Prostate gland (tissue), 2 donors: ENCODE results near the gene SPARCL1.

Experiments
- POLR2AphosphoS5 ChIP-seq: sonication (generic); formaldehyde crosslinking; IDR thresholded peaks from one replicate; pipeline ENCODE4 v1.6.1; 2017; ENCODE audit warnings: antibody characterized with exemption
- TF ChIP-seq, protein P1 (sequence below), 4 experiments: fragments of 200-600 bp in 2 of 4; fragments of 450-650 bp in 2 of 4; sonication (generic) in 2 of 4; IDR thresholded peaks; 1 replicate in 3 of 4; 2 replicates in 1 of 4; pipeline ENCODE4 v1.5.1; 2016 to 2019; ENCODE audit warnings: antibody characterized with exemption in 4 of 4, mild to moderate bottlenecking in 2 of 4, moderate library complexity in 2 of 4

DNA sequence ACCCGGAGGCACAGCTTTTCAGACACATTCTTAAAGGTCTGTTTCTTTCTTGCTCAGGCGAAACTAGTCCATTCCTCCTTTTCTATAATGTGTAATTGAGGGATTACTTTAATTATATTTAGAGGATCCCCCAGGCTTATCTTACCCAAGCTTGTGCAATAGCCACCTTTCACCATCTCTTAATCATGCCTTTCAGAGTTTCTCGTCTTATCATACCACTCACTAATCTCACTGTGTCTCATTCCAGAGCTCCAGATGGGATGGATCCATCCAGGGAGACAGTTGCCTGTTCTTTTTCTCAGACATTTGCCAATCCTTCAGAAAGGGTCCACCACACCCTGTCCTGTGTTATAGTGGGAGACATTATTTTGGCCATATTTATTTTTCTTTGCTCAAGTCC, 12.5 kb downstream of the SPARCL1 start:
- TF ChIP-seq, protein P1, sequence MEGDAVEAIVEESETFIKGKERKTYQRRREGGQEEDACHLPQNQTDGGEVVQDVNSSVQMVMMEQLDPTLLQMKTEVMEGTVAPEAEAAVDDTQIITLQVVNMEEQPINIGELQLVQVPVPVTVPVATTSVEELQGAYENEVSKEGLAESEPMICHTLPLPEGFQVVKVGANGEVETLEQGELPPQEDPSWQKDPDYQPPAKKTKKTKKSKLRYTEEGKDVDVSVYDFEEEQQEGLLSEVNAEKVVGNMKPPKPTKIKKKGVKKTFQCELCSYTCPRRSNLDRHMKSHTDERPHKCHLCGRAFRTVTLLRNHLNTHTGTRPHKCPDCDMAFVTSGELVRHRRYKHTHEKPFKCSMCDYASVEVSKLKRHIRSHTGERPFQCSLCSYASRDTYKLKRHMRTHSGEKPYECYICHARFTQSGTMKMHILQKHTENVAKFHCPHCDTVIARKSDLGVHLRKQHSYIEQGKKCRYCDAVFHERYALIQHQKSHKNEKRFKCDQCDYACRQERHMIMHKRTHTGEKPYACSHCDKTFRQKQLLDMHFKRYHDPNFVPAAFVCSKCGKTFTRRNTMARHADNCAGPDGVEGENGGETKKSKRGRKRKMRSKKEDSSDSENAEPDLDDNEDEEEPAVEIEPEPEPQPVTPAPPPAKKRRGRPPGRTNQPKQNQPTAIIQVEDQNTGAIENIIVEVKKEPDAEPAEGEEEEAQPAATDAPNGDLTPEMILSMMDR (IDR thresholded peaks at IDR 0.05), result no peak
- TF ChIP-seq POLR2AphosphoS5, result no peak
